C4-2B (cell line): ENCODE data around the gene SPTLC3.

Source experiments
- ZFX ChIP-seq: fragments of 450-650 bp; IDR thresholded peaks from 2 replicates; pipeline ENCODE4 v1.6.1; 2017
- TF ChIP-seq, protein P1 (sequence below): fragments of 450-650 bp; conservative IDR thresholded peaks from 2 replicates; pipeline ENCODE4 v1.5.1; 2017; ENCODE audit warnings: mild to moderate bottlenecking

DNA sequence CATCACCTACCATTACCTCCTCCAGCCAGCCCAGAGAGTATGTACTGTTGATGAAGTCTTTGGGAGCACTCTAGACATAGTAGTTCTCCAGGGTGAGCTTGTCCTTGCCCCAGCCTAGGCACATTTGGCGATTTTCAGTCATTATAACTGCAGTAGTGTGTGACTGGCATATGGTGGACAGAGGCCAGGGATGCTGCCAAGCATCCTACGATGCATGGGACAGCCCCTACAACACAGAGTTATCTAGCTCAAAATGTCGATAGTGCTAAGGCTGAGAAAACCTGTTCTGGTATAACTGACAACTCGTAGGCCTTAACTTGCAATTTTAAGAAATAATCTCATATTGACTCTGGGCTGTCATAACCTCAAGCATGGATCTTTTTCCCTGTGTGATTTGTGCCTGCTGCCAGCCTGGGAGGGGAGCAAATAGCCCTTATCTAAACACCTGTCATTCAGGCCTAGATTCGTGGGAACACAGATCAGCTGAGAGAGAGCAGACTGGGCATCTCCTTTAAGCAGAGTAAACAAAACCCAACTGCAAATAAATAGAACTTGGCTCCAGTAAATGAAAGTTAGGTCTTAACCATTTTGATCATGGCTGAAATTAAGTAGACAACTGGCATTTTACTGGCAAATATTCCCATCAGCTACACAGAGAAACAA, 102.6 kb downstream of the SPTLC3 start:
- TF ChIP-seq, protein P1, sequence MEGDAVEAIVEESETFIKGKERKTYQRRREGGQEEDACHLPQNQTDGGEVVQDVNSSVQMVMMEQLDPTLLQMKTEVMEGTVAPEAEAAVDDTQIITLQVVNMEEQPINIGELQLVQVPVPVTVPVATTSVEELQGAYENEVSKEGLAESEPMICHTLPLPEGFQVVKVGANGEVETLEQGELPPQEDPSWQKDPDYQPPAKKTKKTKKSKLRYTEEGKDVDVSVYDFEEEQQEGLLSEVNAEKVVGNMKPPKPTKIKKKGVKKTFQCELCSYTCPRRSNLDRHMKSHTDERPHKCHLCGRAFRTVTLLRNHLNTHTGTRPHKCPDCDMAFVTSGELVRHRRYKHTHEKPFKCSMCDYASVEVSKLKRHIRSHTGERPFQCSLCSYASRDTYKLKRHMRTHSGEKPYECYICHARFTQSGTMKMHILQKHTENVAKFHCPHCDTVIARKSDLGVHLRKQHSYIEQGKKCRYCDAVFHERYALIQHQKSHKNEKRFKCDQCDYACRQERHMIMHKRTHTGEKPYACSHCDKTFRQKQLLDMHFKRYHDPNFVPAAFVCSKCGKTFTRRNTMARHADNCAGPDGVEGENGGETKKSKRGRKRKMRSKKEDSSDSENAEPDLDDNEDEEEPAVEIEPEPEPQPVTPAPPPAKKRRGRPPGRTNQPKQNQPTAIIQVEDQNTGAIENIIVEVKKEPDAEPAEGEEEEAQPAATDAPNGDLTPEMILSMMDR: no peak
- no peak for TF ChIP-seq ZFX
